Measurements from ENCODE around the gene IFNA8. TPM values are rescaled to one million over a fixed set of nuclear protein-coding genes. Genes with fewer than 3 reads are reported as not detected.
A peak's percentile ranks its signal among the peaks of the same experiment; 100 is the strongest.
"Not testable (repeated sequence)": the region's sequence is repeated elsewhere in the genome, so short reads cannot be mapped to it uniquely, and the experiment has no call there.

IFNA8 gene
- total and polyA plus RNA-seq, 8 donors: not detected

GRCh38 chr9:21429191-21429590 lies 20.3 kb downstream of the IFNA8 start:
- intact Hi-C loops (cut with DNase I): no loop called here
- ATAC-seq (no peak), DNase-seq (no peak)
- no peak overlapping the region for H3K4me3 ChIP-seq
- no peak for TF ChIP-seq CTCF (IDR thresholded peaks at IDR 0.05)
- H3K9me3 ChIP-seq: no peaks in the 10 kb centered on the region
- H3K36me3 ChIP-seq: no peaks in the 10 kb centered on the region
- H3K4me1 ChIP-seq: no peaks in the 10 kb centered on the region
- H3K27ac ChIP-seq: no peak overlapping the region
- H3K27me3 ChIP-seq: peaks cover 0 to 21% of the 10 kb centered on the region in 2 donors

- Histone ChIP-seq H3K9me3 (no peaks in the 10 kb centered on the region), H3K4me3 (no peak overlapping the region), H3K27ac (no peak overlapping the region), H3K36me3 (no peaks in the 10 kb centered on the region), H3K27me3 (peaks cover 0 to 19% of the 10 kb centered on the region in 2 donors), H3K4me1 (no peaks in the 10 kb centered on the region)
- DNase-seq (no peak), ATAC-seq (no peak)
- intact Hi-C loops (cut with DNase I): no loop called here
- TF ChIP-seq CTCF (IDR thresholded peaks at IDR 0.05): no peak
These were observed 23.9 kb downstream of the IFNA8 start for GRCh38 chr9:21432672-21433425.

GRCh38 chr9:21434202-21435014 lies 25.5 kb downstream of the IFNA8 start:
- no peak for ATAC-seq
- H3K9me3 ChIP-seq: no peaks in the 10 kb centered on the region
- no peak overlapping the region for H3K27ac ChIP-seq
- peaks cover 0 to 22% of the 10 kb centered on the region in 2 donors for H3K27me3 ChIP-seq
- TF ChIP-seq CTCF (IDR thresholded peaks at IDR 0.05): peak in 1 of 2 donors; percentile 24
- H3K4me3 ChIP-seq: no peak overlapping the region
- intact Hi-C loops (cut with DNase I): no loop called here
- H3K36me3 ChIP-seq: no peaks in the 10 kb centered on the region
- H3K4me1 ChIP-seq: no peaks in the 10 kb centered on the region
- DNase-seq: peak in 2 of 4 donors; percentile 6 to 22

GRCh38 chr9:21435015-21435383 lies 26.1 kb downstream of the IFNA8 start:
- H3K4me1 ChIP-seq; H3K27ac ChIP-seq; H3K9me3 ChIP-seq; H3K36me3 ChIP-seq; H3K4me3 ChIP-seq; DNase-seq; ATAC-seq; intact Hi-C loops (cut with DNase I): not testable (repeated sequence)
- H3K27me3 ChIP-seq: peaks cover 0 to 22% of the 10 kb centered on the region in 2 donors

GRCh38 chr9:21440139-21440538 lies 31.2 kb downstream of the IFNA8 start, which contains the start of gene IFNA1:
TSS of gene IFNA1 (plus strand) at chr9:21440439. CDS start at chr9:21440508, 69 bp downstream.
- Histone ChIP-seq H3K27ac (no peak within 1 kb of the TSS), H3K36me3 (no peaks in the 10 kb centered on the region), H3K27me3 (peaks cover 0 to 16% of the 10 kb centered on the region in 2 donors), H3K4me1 (peaks cover 0 to 5% of the 10 kb centered on the region in 2 donors), H3K9me3 (no peaks in the 10 kb centered on the region), H3K4me3 (no peak within 1 kb of the TSS)
- ATAC-seq: no peak
- DNase-seq: no peak
- intact Hi-C loops (cut with DNase I): no loop called here
- no peak for TF ChIP-seq CTCF (IDR thresholded peaks at IDR 0.05)
